ENCODE measurements around the gene ZSCAN10. TPM values are rescaled to one million over a fixed set of nuclear protein-coding genes. Genes with fewer than 3 reads are reported as not detected.
A peak's percentile ranks its signal among the peaks of the same experiment; 100 is the strongest.

ZSCAN10 gene
- total and polyA plus RNA-seq, 2 of the 13 experiments (the other 11 are each of a cell fraction or from before 2014, with no cell fraction given), result not detected

DNA sequence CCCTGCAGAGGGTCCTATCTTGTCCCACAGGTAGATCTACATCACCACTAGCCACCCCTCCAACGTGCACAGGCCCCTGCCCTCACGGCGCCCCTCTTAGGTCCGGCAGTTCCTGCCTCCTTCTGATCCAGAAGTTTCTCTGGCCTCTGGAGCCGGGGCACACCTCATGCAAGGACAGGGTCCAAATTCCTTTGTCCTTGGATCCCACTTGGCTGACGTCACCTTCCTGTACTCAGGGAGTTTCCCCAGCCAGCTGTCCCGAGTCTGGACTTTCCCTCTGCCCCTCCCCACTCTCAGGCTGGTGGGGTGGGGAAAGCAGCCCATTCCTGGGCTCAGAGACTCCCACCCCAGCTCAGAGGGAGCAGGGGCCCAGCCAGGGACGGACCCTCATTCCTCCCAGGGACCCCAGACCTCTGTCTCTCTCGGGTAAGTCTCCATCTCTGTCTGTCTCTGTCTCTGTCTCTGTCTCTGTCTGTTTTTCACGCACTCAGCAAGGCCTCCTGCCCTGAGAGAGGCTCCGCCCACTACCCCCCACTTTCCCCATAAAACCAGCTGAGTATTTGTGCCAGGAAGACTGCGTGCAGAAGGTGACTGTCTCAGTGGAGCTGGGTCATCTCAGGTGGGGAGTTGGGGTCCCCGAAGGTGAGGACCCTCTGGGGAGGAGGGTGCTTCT, 33.9 kb downstream of the ZSCAN10 start, which contains the start of gene IL32 (continued):
- TF ChIP-seq FOXA1 (IDR thresholded peaks at IDR 0.05) (no peak), FOXA1 (CRISPR knock-in tag; IDR thresholded peaks at IDR 0.05) (no peak), MEIS2 (CRISPR knock-in tag; IDR thresholded peaks at IDR 0.05) (0 out of 2 replicates have a peak, but pooled peaks have one; percentile 33), TBL1XR1 (IDR thresholded peaks at IDR 0.05; ENCODE audit: borderline replicate concordance, low read length, partially characterized antibody) (peak; percentile 82), ZNF703 (CRISPR knock-in tag; IDR thresholded peaks at IDR 0.05; ENCODE audit: borderline replicate concordance) (0 out of 2 replicates have a peak, but pooled peaks have one; percentile 75), PTBP1 (IDR thresholded peaks at IDR 0.05; ENCODE audit: low read depth, low read length, poor library complexity, severe bottlenecking) (no peak), HMG20A (CRISPR knock-in tag; IDR thresholded peaks at IDR 0.05; ENCODE audit: borderline replicate concordance) (peak; percentile 45; the same call in 1 of the 2 replicates), POLR2AphosphoS2 (IDR thresholded peaks at IDR 0.05; ENCODE audit: low read depth, low read length) (peak; percentile 62), ZNF317 (CRISPR knock-in tag; IDR thresholded peaks at IDR 0.05) (peak; percentile 10; the same call in 1 of the 2 replicates), RARA (CRISPR knock-in tag; IDR thresholded peaks at IDR 0.05) (peak; percentile 44), HNF4G (IDR thresholded peaks at IDR 0.05; ENCODE audit: borderline replicate concordance, low read depth, low read length) (peak; percentile 95), HNF4G (CRISPR knock-in tag; IDR thresholded peaks at IDR 0.05; ENCODE audit: borderline replicate concordance, low read depth) (peak; percentile 97), TEAD3 (CRISPR knock-in tag; optimal IDR thresholded peaks at IDR 0.05; ENCODE audit: borderline replicate concordance) (peak; percentile 89), MYNN (CRISPR knock-in tag; IDR thresholded peaks at IDR 0.05; ENCODE audit: low read depth) (0 out of 2 replicates have a peak, but pooled peaks have one; percentile 54), ZNF207 (IDR thresholded peaks at IDR 0.05; ENCODE audit: borderline replicate concordance) (no peak), ZNF577 (CRISPR knock-in tag; IDR thresholded peaks at IDR 0.05; ENCODE audit: borderline replicate concordance, low read depth) (no peak), ZBTB42 (CRISPR knock-in tag; IDR thresholded peaks at IDR 0.05) (no peak)
- TF ChIP-seq, protein P1, sequence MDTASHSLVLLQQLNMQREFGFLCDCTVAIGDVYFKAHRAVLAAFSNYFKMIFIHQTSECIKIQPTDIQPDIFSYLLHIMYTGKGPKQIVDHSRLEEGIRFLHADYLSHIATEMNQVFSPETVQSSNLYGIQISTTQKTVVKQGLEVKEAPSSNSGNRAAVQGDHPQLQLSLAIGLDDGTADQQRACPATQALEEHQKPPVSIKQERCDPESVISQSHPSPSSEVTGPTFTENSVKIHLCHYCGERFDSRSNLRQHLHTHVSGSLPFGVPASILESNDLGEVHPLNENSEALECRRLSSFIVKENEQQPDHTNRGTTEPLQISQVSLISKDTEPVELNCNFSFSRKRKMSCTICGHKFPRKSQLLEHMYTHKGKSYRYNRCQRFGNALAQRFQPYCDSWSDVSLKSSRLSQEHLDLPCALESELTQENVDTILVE (CRISPR knock-in tag; IDR thresholded peaks at IDR 0.05), result peak; percentile 40; the same call in 1 of the 2 replicates
- TF ChIP-seq, protein P2, sequence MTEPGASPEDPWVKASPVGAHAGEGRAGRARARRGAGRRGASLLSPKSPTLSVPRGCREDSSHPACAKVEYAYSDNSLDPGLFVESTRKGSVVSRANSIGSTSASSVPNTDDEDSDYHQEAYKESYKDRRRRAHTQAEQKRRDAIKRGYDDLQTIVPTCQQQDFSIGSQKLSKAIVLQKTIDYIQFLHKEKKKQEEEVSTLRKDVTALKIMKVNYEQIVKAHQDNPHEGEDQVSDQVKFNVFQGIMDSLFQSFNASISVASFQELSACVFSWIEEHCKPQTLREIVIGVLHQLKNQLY (CRISPR knock-in tag; IDR thresholded peaks at IDR 0.05), result peak; percentile 49; the same call in 1 of the 2 replicates
- TF ChIP-seq, protein P3, sequence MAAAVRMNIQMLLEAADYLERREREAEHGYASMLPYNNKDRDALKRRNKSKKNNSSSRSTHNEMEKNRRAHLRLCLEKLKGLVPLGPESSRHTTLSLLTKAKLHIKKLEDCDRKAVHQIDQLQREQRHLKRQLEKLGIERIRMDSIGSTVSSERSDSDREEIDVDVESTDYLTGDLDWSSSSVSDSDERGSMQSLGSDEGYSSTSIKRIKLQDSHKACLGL (CRISPR knock-in tag; IDR thresholded peaks at IDR 0.05), result no peak
- TF ChIP-seq, protein P4, sequence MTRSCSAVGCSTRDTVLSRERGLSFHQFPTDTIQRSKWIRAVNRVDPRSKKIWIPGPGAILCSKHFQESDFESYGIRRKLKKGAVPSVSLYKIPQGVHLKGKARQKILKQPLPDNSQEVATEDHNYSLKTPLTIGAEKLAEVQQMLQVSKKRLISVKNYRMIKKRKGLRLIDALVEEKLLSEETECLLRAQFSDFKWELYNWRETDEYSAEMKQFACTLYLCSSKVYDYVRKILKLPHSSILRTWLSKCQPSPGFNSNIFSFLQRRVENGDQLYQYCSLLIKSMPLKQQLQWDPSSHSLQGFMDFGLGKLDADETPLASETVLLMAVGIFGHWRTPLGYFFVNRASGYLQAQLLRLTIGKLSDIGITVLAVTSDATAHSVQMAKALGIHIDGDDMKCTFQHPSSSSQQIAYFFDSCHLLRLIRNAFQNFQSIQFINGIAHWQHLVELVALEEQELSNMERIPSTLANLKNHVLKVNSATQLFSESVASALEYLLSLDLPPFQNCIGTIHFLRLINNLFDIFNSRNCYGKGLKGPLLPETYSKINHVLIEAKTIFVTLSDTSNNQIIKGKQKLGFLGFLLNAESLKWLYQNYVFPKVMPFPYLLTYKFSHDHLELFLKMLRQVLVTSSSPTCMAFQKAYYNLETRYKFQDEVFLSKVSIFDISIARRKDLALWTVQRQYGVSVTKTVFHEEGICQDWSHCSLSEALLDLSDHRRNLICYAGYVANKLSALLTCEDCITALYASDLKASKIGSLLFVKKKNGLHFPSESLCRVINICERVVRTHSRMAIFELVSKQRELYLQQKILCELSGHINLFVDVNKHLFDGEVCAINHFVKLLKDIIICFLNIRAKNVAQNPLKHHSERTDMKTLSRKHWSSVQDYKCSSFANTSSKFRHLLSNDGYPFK (CRISPR knock-in tag; IDR thresholded peaks at IDR 0.05; ENCODE audit: borderline replicate concordance), result peak; percentile 39; the same call in 1 of the 2 replicates
- TF ChIP-seq, protein P5, sequence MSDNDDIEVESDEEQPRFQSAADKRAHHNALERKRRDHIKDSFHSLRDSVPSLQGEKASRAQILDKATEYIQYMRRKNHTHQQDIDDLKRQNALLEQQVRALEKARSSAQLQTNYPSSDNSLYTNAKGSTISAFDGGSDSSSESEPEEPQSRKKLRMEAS (IDR thresholded peaks at IDR 0.05), result peak; percentile 82
- TF ChIP-seq, protein P6, sequence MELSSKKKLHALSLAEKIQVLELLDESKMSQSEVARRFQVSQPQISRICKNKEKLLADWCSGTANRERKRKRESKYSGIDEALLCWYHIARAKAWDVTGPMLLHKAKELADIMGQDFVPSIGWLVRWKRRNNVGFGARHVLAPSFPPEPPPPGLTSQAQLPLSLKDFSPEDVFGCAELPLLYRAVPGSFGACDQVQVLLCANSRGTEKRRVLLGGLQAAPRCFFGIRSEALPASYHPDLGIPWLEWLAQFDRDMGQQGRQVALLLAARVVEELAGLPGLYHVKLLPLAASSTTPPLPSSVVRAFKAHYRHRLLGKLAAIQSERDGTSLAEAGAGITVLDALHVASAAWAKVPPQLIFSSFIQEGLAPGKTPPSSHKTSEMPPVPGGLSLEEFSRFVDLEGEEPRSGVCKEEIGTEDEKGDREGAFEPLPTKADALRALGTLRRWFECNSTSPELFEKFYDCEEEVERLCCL (CRISPR knock-in tag; IDR thresholded peaks at IDR 0.05; ENCODE audit: borderline replicate concordance), result no peak
